ENCODE results near the gene GLP1R.

DNA sequence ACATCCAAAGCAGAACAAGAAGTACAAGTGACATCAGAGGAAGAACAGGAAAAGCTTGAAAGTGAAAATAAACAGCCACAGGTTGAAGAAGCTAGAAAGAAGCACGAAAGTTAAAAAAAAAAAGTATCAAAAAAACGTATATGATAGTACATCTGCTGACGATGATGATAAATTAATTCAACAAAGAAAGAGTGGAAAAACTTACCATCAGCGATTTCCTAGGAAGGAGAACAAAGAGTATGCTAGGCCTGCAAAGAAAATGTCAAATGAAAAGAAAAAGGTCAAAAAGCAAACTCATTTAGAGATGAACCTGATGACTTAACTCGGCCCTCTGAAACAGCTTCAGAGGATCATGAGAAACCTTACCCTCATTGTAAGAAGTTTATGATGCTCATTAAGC lies 62.7 kb downstream of the GLP1R start:
- TF ChIP-seq, protein P1, sequence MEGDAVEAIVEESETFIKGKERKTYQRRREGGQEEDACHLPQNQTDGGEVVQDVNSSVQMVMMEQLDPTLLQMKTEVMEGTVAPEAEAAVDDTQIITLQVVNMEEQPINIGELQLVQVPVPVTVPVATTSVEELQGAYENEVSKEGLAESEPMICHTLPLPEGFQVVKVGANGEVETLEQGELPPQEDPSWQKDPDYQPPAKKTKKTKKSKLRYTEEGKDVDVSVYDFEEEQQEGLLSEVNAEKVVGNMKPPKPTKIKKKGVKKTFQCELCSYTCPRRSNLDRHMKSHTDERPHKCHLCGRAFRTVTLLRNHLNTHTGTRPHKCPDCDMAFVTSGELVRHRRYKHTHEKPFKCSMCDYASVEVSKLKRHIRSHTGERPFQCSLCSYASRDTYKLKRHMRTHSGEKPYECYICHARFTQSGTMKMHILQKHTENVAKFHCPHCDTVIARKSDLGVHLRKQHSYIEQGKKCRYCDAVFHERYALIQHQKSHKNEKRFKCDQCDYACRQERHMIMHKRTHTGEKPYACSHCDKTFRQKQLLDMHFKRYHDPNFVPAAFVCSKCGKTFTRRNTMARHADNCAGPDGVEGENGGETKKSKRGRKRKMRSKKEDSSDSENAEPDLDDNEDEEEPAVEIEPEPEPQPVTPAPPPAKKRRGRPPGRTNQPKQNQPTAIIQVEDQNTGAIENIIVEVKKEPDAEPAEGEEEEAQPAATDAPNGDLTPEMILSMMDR (IDR thresholded peaks at IDR 0.05): no peak
- no peak for TF ChIP-seq POLR2A (IDR thresholded peaks at IDR 0.05)
